Measurements from ENCODE around the gene DOCK8.

- TF ChIP-seq CTCF (IDR thresholded peaks at IDR 0.05) (no peak), POLR2A (IDR thresholded peaks at IDR 0.05) (no peak)
Observed at GRCh38 chr9:396396-396795, 181.7 kb downstream of the DOCK8 start.
